Panc1 (cell line): Measurements from ENCODE around the gene DYNC1I1. TPM values are rescaled to one million over a fixed set of nuclear protein-coding genes. Genes with fewer than 3 reads are reported as not detected.

Experiments used
- ATAC-seq: fragments of 200-7000 bp; cut with Tn5 transposase; 2 replicates; pipeline ENCODE4 v1.9.1; 2020; ENCODE audit warnings: mild to moderate bottlenecking, moderate library complexity
- BruUV-seq: library from RNA; stranded (reverse); fragments of 400-500 nt; replicated peaks from 2 replicates; lab custom pipeline; 2021; lab: Mats Ljungman, UMichigan
- CTCF ChIA-PET: fragments of 300-600 bp; sonication (Branson Sonifier 250); formaldehyde crosslinking; loops from one replicate; lab custom pipeline; 2022; ENCODE audit warnings: antibody characterized with exemption; lab: Charles Lee
- POLR2A ChIA-PET: fragments of 300-600 bp; sonication (Branson Sonifier 250); formaldehyde crosslinking; loops from one replicate; lab custom pipeline; 2022; ENCODE audit warnings: antibody characterized with exemption; lab: Charles Lee
- DNase-seq: peaks from one replicate; pipeline ENCODE4 v3.0.0-alpha.2; 2010; ENCODE audit warnings: low read depth, low spot score
- H3K27ac ChIP-seq: 2 replicates; pipeline ENCODE4 v1.5.1; 2011; ENCODE audit warnings: mild to moderate bottlenecking, low read length, inconsistent platforms
- H3K27me3 ChIP-seq: fragments of 200-500 bp; sonication (Bioruptor generic); 2 replicates; pipeline ENCODE4 v1.6.0; 2014; ENCODE audit warnings: low read length, inconsistent platforms; ENCODE audit not compliant: control insufficient read depth, insufficient read depth
- H3K36me3 ChIP-seq: fragments of 200-500 bp; sonication (Bioruptor generic); 2 replicates; pipeline ENCODE4 v1.5.1; 2014; ENCODE audit warnings: inconsistent platforms, mild to moderate bottlenecking, low read length, moderate library complexity; ENCODE audit not compliant: control insufficient read depth, insufficient read depth
- H3K4me1 ChIP-seq: 2 replicates; pipeline ENCODE4 v1.5.1; 2011; ENCODE audit warnings: inconsistent platforms, mild to moderate bottlenecking, low read length, moderate library complexity; ENCODE audit not compliant: control insufficient read depth, insufficient read depth
- H3K4me3 ChIP-seq, 2 experiments: 2 replicates each; pipeline ENCODE4 v1.5.1; 2011 to 2012; ENCODE audit warnings: low read depth in 2 of 2, low read length in 2 of 2, mild to moderate bottlenecking in 2 of 2, inconsistent platforms in 1 of 2, moderate library complexity in 1 of 2
- H3K9me3 ChIP-seq: fragments of 200-500 bp; sonication (Bioruptor generic); 2 replicates; pipeline ENCODE4 v1.5.1; 2014; ENCODE audit warnings: low read depth, mild to moderate bottlenecking, inconsistent platforms, low read length, moderate library complexity; ENCODE audit not compliant: control insufficient read depth, insufficient read depth
- POLR2AphosphoS5 ChIP-seq: IDR thresholded peaks from 2 replicates; pipeline ENCODE4 v1.6.1; 2012; ENCODE audit warnings: mild to moderate bottlenecking, low read depth, low read length, moderate library complexity
- SIN3A ChIP-seq: IDR thresholded peaks from 2 replicates; pipeline ENCODE4 v1.6.1; 2012; ENCODE audit warnings: low read depth, mild to moderate bottlenecking, low read length, moderate library complexity, borderline replicate concordance; ENCODE audit not compliant: insufficient read depth
- TCF7L2 ChIP-seq: IDR thresholded peaks from 2 replicates; pipeline ENCODE4 v1.6.1; 2011; ENCODE audit warnings: mild to moderate bottlenecking, low read depth, low read length, inconsistent platforms
- in situ Hi-C: cut with HindIII; loops from 2 replicates; pipeline ENCODE4 v1.10.0; 2016; ENCODE audit warnings: low sequenced_read_pairs, low pct_unique_long_range_greater_than_20kb
- intact Hi-C: fragments of 100-400 bp; cut with micrococcal nuclease; formaldehyde crosslinking; loops from one replicate; pipeline ENCODE4 v1.10.0; 2022; ENCODE audit not compliant: unreplicated experiment
- total RNA-seq: library from RNA; stranded (reverse); gene quantifications from one replicate; pipeline ENCODE4 v1.2.1, GENCODE V29; 2021; ENCODE audit not compliant: unreplicated experiment
- TF ChIP-seq, protein P1 (sequence below), 2 experiments: IDR thresholded peaks; 2 replicates each; pipeline ENCODE4 v1.6.1; 2011 to 2012; ENCODE audit warnings: low read depth in 2 of 2, control low read depth in 1 of 2, low read length in 1 of 2, mild to moderate bottlenecking in 1 of 2, moderate library complexity in 1 of 2; ENCODE audit not compliant: insufficient read depth in 1 of 2
- TF ChIP-seq, protein P2 (sequence below): fragments of 450-650 bp; IDR thresholded peaks from 2 replicates; pipeline ENCODE4 v1.5.1; 2017; ENCODE audit warnings: mild to moderate bottlenecking

Gene DYNC1I1
- total RNA-seq, 1 experiment from 2014 or later = 0.13 TPM

DNA sequence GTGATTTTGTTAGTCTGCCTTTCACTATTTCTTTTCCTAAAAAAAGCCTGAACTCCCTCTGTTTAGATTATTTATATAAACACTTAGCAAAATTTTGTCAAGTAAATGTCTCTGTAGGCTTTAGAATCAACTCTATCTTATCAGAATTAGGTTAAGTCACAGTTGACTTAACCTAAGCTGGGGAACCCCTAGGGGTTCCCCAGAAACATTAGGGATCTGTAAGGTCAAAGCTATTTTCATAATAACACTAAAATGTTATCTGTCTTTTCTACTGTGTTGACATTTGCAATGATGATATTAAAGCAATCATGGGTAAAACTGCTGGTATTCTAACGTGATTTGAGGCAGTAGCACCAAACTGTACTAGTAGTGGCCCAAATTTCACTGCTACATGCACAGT is 24.3 kb downstream of the DYNC1I1 start:
- DNase-seq (no peak), ATAC-seq (no peak)
- in situ Hi-C loops = no loop called here
- BruUV-seq = no TSS peak
- Histone ChIP-seq H3K9me3 (no peaks in the 10 kb centered on the region), H3K27ac (no peak overlapping the region), H3K27me3 (0 out of 2 replicates have a peak, but pooled peaks cover 3% of the 10 kb centered on the region), H3K4me1 (no peaks in the 10 kb centered on the region), H3K36me3 (no peaks in the 10 kb centered on the region), H3K4me3 (no peak overlapping the region)
- intact Hi-C loops = no loop called here
- ChIA-PET CTCF (no interaction called here), POLR2A (no interaction called here)
- TF ChIP-seq TCF7L2 (no peak), POLR2AphosphoS5 (no peak), SIN3A (no peak)
- TF ChIP-seq, protein P1, sequence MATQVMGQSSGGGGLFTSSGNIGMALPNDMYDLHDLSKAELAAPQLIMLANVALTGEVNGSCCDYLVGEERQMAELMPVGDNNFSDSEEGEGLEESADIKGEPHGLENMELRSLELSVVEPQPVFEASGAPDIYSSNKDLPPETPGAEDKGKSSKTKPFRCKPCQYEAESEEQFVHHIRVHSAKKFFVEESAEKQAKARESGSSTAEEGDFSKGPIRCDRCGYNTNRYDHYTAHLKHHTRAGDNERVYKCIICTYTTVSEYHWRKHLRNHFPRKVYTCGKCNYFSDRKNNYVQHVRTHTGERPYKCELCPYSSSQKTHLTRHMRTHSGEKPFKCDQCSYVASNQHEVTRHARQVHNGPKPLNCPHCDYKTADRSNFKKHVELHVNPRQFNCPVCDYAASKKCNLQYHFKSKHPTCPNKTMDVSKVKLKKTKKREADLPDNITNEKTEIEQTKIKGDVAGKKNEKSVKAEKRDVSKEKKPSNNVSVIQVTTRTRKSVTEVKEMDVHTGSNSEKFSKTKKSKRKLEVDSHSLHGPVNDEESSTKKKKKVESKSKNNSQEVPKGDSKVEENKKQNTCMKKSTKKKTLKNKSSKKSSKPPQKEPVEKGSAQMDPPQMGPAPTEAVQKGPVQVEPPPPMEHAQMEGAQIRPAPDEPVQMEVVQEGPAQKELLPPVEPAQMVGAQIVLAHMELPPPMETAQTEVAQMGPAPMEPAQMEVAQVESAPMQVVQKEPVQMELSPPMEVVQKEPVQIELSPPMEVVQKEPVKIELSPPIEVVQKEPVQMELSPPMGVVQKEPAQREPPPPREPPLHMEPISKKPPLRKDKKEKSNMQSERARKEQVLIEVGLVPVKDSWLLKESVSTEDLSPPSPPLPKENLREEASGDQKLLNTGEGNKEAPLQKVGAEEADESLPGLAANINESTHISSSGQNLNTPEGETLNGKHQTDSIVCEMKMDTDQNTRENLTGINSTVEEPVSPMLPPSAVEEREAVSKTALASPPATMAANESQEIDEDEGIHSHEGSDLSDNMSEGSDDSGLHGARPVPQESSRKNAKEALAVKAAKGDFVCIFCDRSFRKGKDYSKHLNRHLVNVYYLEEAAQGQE (IDR thresholded peaks at IDR 0.05; ENCODE audit: insufficient read depth in 1 of 2, low read depth in 2 of 2, low read length in 1 of 2) = no peak
- TF ChIP-seq, protein P2, sequence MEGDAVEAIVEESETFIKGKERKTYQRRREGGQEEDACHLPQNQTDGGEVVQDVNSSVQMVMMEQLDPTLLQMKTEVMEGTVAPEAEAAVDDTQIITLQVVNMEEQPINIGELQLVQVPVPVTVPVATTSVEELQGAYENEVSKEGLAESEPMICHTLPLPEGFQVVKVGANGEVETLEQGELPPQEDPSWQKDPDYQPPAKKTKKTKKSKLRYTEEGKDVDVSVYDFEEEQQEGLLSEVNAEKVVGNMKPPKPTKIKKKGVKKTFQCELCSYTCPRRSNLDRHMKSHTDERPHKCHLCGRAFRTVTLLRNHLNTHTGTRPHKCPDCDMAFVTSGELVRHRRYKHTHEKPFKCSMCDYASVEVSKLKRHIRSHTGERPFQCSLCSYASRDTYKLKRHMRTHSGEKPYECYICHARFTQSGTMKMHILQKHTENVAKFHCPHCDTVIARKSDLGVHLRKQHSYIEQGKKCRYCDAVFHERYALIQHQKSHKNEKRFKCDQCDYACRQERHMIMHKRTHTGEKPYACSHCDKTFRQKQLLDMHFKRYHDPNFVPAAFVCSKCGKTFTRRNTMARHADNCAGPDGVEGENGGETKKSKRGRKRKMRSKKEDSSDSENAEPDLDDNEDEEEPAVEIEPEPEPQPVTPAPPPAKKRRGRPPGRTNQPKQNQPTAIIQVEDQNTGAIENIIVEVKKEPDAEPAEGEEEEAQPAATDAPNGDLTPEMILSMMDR = no peak

DNA sequence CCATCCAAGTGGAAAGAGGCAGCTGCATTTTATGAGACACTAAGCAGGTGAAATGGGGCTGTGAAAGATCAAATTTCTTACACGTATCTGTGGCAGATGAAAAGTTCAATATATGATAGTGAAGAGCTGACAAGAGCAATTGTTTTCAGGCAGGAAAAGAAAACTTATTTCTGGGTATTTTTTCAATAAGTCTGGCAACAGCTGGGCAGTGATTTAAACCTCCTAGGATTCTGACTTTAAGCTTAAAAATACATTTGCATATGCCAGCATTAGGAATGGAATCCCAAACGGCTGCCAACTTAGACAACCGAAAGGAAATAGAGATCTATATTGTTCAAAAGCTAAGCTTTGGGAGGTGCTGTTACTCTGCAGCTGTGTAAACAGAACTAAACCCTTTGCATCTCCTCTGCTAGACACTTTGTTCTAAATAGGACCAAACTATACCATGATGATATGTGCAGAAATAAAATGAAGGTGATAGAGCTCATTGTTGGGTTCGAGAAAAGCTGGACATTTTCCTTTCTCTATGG is 26.1 kb downstream of the DYNC1I1 start:
- Histone ChIP-seq H3K9me3 (no peaks in the 10 kb centered on the region), H3K27ac (no peak overlapping the region), H3K4me3 (no peak overlapping the region), H3K27me3 (0 out of 2 replicates have a peak, but pooled peaks cover 3% of the 10 kb centered on the region), H3K36me3 (no peaks in the 10 kb centered on the region), H3K4me1 (no peaks in the 10 kb centered on the region)
- no TSS peak for BruUV-seq
- no peak for TF ChIP-seq TCF7L2
- TF ChIP-seq, protein P2 = no peak
- no peak for TF ChIP-seq SIN3A
- TF ChIP-seq, protein P1 (IDR thresholded peaks at IDR 0.05; ENCODE audit: insufficient read depth in 1 of 2, low read depth in 2 of 2, low read length in 1 of 2) = no peak
- no peak for TF ChIP-seq POLR2AphosphoS5
- DNase-seq = no peak
- POLR2A ChIA-PET = no interaction called here
- ATAC-seq = no peak
- intact Hi-C loops (no loop called here), in situ Hi-C loops (no loop called here)
- CTCF ChIA-PET = interaction anchor here (0.9 kb wide), 1 partner anchor 75 kb away, joined by 3 read pairs; no protein-coding TSS in a partner anchor
